Mesothelial cell of epicardium (in vitro differentiated cells): ENCODE measurements around the gene OLFML1. TPM values are rescaled to one million over a fixed set of nuclear protein-coding genes. Genes with fewer than 3 reads are reported as not detected.

Experiments
- DNase-seq, 2 experiments: peaks; one replicate each; pipeline ENCODE4 v3.0.0; 2021; ENCODE audit warnings: low spot score in 2 of 2; ENCODE audit not compliant: unreplicated experiment in 2 of 2
- H3K27ac Mint-ChIP-seq: 2 replicates; pipeline ENCODE4 v1.8.0; 2021; ENCODE audit warnings: mixed read lengths
- H3K27me3 Mint-ChIP-seq: 2 replicates; pipeline ENCODE4 v1.8.0; 2021; ENCODE audit warnings: low read depth, mixed read lengths
- H3K36me3 Mint-ChIP-seq: 2 replicates; pipeline ENCODE4 v1.8.0; 2021; ENCODE audit warnings: mixed read lengths
- H3K4me1 Mint-ChIP-seq: 2 replicates; pipeline ENCODE4 v1.8.0; 2021; ENCODE audit warnings: mixed read lengths
- H3K4me3 Mint-ChIP-seq: 2 replicates; pipeline ENCODE4 v1.8.0; 2021; ENCODE audit warnings: mild to moderate bottlenecking, moderate library complexity, mixed read lengths
- H3K9me3 Mint-ChIP-seq: 2 replicates; pipeline ENCODE4 v1.8.0; 2021; ENCODE audit warnings: mixed read lengths
- CTCF ChIP-seq: fragments of 200-600 bp; sonication (generic); IDR thresholded peaks from one replicate; pipeline ENCODE4 v1.5.0; 2021; ENCODE audit warnings: antibody characterized with exemption; ENCODE audit not compliant: unreplicated experiment
- total RNA-seq: library from RNA; stranded (reverse); gene quantifications from 3 replicates; pipeline ENCODE4 v1.2.1, GENCODE V29; 2021

The OLFML1 gene
- total RNA-seq, 1 donor from 2014 or later = 45.3 TPM

GRCh38 chr11:7548659-7549274 lies 63.5 kb downstream of the OLFML1 start:
- Mint-ChIP-seq H3K4me1 (peaks cover 33% of the 10 kb centered on the region), H3K27ac (no peak overlapping the region), H3K9me3 (no peaks in the 10 kb centered on the region), H3K4me3 (no peak overlapping the region), H3K27me3 (no peaks in the 10 kb centered on the region), H3K36me3 (peaks cover 8% of the 10 kb centered on the region)
- DNase-seq = no peak
- no peak for TF ChIP-seq CTCF

GRCh38 chr11:7549681-7550080 lies 64.4 kb downstream of the OLFML1 start:
- Mint-ChIP-seq H3K4me3 (no peak overlapping the region), H3K27ac (no peak overlapping the region), H3K4me1 (peaks cover 37% of the 10 kb centered on the region), H3K9me3 (no peaks in the 10 kb centered on the region), H3K36me3 (peaks cover 7% of the 10 kb centered on the region), H3K27me3 (no peaks in the 10 kb centered on the region)
- no peak for TF ChIP-seq CTCF
- DNase-seq = no peak

- no peak for DNase-seq
- Mint-ChIP-seq H3K9me3 (peaks cover 3% of the 10 kb centered on the region), H3K27ac (no peak overlapping the region), H3K27me3 (no peaks in the 10 kb centered on the region), H3K36me3 (peaks cover 10% of the 10 kb centered on the region), H3K4me3 (no peak overlapping the region), H3K4me1 (peaks cover 47% of the 10 kb centered on the region)
- no peak for TF ChIP-seq CTCF
These were observed 66.3 kb downstream of the OLFML1 start for GRCh38 chr11:7551571-7551970.

DNA sequence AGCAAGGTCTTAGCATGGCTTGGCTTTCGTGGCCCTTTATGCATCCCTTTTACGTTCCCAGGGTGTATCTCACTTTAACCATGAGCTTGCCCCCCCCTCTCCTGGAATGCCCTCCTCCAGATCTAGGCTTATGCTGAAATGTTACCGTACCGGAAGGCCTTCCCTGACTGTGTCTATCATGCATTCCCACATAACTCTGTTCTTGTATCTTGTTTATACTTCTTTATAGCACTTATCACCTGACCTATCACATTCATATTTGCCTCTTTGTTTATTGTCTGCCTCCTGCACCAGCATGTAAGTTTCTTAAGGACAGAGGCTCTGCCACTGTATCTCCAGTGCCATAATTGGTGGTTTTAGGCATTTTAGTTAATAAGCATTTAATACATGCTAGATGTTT lies 67.4 kb downstream of the OLFML1 start:
- TF ChIP-seq CTCF = no peak
- H3K4me1 Mint-ChIP-seq = peaks cover 46% of the 10 kb centered on the region
- no peaks in the 10 kb centered on the region for H3K27me3 Mint-ChIP-seq
- no peak overlapping the region for H3K4me3 Mint-ChIP-seq
- peaks cover 9% of the 10 kb centered on the region for H3K9me3 Mint-ChIP-seq
- H3K27ac Mint-ChIP-seq = peak overlapping the region; percentile 28
- peaks cover 14% of the 10 kb centered on the region for H3K36me3 Mint-ChIP-seq
- no peak for DNase-seq

- H3K27ac Mint-ChIP-seq = peak overlapping the region; percentile 75
- peaks cover 57% of the 10 kb centered on the region for H3K4me1 Mint-ChIP-seq
- TF ChIP-seq CTCF = no peak
- no peak overlapping the region for H3K4me3 Mint-ChIP-seq
- H3K36me3 Mint-ChIP-seq = peaks cover 12% of the 10 kb centered on the region
- DNase-seq = no peak
- no peaks in the 10 kb centered on the region for H3K27me3 Mint-ChIP-seq
- peaks cover 9% of the 10 kb centered on the region for H3K9me3 Mint-ChIP-seq
These were observed 69.9 kb downstream of the OLFML1 start for GRCh38 chr11:7555052-7555699.
